GM21381 (cell line): ENCODE results near the gene ST7L.

Experiments
- ATAC-seq: cut with Tn5 transposase; IDR thresholded peaks from one replicate; pipeline ENCODE4 v1.9.1; 2021; ENCODE audit warnings: mild to moderate bottlenecking, moderate library complexity; ENCODE audit not compliant: unreplicated experiment

Gene ST7L

DNA sequence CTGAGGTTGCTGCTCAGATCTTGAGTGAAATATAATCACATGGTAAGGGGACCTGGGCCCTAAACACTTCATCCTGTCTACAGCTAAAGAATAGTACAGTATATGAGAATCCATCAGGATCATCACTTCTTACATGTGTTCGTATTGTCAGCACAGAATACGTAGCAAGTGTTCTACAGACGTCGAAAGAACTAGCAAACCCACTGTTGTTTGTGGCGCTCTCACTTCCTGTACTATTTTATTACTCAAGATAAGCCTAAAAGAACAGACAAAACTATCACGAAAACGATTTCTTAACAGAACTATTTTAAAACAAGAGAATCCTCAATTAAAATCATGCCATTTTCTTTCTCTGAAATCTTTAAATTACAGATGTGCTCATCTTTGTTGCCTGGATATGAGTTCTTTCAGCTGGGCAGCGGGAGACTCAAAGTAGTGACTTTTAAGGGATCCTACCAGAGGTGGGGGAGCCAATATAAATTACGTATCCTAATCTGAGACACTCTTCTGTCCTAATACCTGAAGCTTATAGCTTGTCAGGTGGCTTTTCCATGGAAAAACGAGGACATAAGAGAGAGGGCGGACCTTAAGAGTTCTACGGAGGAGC lies 724 bp downstream of the ST7L start:
- peak; percentile 30 for ATAC-seq

DNA sequence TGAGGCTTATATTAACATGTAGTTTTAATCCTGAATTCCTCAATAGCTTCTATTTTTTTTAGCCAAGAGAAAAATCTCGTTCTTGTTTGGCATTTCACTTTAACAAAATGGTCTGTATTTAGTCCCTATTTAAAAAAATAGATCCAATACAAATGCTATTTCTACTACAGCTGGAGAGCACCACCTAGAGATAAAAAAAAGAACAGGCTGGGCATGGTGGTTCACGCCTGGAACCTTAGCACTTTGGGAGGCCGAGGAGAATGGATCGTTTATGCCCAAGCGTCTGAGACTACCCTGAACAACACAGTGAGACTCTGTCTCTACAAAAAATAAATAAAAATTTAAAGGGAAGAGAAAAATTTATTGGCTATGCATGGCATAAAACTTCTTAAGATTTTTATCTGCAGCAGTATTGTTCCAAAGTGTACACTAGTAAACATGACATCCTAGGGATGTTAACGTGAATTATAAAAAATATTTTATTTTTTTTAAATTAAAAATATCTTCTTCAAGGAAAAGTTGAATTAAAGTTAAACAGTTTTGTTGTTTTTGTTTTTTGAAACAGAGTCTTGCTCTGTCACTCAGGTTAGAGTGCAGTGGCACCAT lies 4.4 kb downstream of the ST7L start:
- ATAC-seq: no peak

DNA sequence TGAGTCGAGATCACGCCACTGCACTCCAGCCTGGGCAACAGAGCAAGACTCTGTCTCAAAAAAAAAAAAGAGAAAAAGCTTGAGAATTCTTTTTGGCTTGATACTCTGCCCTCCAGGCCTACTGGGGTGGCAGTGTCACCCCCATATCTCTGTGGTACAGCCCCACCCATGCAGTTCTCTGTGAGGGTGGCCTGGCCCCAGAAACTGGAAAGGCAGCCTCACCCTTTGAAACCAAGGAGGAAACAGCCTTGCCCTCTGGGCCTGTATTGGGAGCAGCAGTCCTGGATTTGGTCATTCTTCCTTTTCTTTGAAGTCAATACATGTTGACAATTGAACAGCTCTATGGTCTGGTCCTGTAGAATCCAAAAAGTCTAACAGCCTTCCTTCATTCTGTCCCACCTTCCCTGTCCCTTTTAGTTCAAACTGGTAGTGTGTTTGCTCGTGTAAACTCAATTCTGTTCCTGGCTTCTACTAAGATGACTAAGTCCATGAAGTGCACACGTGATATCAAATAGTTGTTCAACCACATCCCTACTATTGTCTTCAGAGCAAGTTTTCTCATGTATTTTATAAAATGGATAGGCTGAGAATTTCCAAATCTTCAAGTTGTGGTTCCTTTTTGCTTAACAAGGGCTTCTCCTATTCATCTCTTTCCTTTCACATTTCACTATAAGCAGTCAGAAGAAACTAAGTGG lies 13.2 kb downstream of the ST7L start:
- ATAC-seq: no peak

- ATAC-seq: no peak
Measured at GRCh38 chr1:112603541-112603940, 15.4 kb downstream of the ST7L start.

- ATAC-seq: no peak
Measured at GRCh38 chr1:112603012-112603411, 15.9 kb downstream of the ST7L start.

- no peak for ATAC-seq
Measured at GRCh38 chr1:112599477-112599876, 19.5 kb downstream of the ST7L start.

DNA sequence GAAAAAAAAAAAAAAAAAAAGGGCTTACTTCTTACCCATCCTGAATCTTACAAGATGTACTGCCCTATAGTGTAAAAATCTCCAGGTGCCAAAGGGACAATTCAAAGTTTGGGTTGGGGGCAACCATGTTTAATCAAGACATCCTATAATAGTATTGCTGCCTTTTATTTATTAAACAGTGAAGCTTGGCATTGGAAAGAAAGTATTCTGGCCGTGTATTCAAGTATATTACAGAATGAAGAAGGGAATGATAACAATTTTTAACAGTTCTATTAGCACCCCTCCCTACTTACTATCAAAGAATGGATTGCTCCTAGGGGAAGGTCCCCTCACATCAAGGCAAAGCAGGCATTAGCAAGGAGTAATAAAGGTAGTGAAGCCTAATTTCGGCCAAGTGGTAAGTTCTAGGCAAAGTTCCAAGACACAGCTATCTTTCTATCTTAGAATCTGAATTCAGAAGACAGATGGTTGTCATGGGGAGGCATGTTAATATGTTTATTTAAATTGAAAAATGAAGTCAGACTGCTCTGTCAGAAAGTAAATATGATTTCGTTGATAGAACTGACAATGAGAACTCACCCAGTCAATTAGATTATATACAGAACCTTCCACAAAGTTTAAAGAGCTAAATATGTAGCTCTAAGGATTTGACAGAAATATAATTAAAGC lies 24.6 kb downstream of the ST7L start:
- no peak for ATAC-seq

DNA sequence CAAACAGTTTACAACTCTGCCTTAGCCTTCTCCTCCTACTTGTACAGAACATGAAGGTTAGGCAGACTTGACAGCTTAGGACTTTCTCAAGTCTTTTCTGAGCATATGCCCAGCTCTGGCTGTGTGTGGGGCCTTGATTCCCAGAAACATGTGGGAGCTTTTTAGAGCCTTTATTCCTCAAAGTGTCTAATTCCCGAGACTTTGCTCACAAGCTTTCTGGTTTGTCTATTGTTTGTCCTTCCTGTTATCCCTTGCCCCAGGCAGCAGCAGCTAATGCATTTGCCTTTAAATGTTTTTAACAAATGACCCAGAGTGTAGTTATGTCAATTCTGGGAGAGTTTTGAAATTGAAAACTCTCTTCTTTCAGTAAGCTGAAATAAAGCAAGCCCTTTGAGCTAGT lies 29.2 kb downstream of the ST7L start:
- ATAC-seq: no peak

GRCh38 chr1:112583366-112583765 lies 35.6 kb downstream of the ST7L start:
- ATAC-seq: no peak

DNA sequence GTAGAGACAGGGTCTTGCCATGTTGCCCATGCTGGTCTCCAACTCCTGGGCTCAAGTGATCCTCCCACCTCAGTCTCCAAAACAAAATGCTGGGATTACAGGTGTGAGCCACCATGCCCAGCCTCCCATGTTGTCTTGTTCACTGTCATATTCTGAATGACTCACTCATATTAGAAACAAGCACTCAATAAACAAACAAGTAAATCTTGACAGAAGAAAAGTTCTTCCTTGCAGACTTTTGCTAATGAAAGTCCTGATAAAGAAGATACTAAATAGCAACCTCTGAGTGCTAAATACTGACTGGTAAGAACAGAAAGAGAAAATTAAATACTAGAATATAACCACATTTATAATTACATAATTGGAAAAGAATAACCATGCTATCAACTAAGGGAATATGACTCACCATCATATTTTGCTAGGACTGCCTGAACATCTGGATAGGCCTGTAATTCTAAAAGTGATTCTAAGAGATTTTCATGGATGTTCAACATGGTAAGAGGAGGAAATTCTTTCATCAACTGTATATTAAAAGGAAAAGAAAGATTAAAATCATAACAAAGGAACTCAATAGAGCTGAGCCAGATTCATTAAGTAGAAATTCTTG lies 37.3 kb downstream of the ST7L start:
- no peak for ATAC-seq

- ATAC-seq: no peak
Measured at GRCh38 chr1:112579801-112580510, 39.0 kb downstream of the ST7L start.

- no peak for ATAC-seq
Measured at GRCh38 chr1:112576240-112576639, 42.7 kb downstream of the ST7L start.

GRCh38 chr1:112575154-112575804 lies 43.7 kb downstream of the ST7L start:
- no peak for ATAC-seq

- no peak for ATAC-seq
Measured at GRCh38 chr1:112565800-112566199, 53.1 kb downstream of the ST7L start.

DNA sequence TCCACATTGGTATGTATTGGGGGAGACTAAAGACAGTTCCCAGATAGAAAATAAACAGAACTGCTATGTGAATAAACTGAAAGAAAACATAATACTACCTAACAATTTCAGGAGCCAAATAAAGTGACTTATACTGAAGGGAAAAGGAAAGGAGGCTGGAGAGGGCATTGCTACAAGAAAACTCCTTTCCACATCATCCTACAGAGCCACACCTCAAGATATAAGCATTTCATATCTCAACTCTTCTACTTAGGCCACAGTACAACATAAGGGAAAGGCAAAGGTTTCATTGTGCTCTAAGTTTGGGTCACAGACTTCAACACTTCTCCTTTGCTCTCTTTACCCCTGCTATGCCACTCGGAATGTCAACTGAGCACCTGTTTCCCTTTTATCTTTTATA lies 54.9 kb downstream of the ST7L start:
- no peak for ATAC-seq

DNA sequence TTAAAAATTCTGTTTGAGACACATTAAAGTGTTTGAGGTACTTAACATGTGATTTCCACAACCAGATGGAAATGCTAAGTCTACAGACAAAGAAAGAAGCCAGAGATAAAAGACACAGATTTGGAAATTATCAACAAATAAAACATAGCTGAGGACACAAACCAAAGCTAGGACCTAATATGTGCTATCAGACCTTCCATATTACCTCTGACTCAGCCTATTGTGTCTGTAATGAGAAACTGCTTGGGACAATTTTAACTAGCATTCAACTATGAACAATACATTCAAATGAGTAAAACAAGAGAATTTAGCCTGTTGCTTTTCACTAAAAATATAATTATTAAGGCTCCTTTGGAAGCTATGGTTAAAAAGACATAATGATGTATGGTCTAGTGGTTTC lies 55.6 kb downstream of the ST7L start:
- ATAC-seq: no peak

DNA sequence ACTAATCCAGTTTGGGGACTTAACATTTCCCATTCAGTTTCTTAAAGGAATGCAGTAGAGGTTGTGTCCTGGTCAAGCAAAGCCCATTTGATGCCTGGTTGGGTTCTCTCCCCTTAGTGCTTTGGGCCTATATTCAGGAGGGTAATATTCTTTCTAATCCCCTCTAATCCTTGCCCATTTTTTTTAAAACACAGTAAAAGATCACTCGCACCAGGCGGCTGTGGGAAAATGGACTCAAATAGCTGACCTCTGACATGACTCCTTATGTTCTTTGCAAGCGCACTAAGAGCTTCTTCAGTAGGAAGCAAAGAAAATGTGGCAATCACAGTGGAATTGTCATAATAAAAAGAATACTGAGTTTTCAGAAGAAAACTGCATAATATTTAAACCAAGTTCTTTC lies 60.3 kb downstream of the ST7L start:
- no peak for ATAC-seq

DNA sequence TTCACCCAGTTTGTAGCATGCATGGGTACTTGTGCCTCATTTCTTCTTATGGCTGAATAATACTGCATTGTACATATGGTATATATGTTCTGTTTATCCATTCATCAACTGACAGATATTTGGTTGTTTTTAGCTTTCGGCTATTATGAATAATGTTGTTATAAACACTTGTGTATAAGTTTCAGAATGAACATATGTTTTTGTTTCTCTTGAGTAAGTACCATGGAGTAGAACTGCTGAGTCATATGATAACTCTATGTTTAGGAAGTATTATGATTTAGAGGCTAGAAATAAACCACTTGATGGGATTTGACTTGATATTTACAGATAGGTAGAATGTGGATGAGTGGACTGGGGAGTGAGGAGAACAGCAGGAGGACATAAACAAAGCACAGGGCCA lies 61.6 kb downstream of the ST7L start:
- ATAC-seq: no peak

DNA sequence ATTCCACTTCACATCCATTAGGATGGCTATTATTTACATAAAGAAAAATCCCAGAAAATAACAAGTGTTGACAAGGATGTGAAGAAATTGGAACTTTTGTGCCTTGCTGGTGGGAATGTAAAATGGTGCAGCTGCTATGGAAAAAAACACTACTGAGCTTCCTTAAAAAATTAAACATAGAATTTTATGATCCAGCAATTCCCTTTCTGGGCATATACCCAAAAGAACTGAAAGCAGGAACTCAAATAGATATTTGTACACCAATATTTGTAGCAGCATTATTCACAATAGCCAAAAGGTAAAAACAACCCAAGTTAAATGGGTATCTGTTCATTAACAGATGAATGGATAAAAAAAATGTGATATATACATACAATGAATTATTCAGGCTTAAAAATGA lies 64.5 kb downstream of the ST7L start:
- ATAC-seq: no peak

- no peak for ATAC-seq
Measured at GRCh38 chr1:112549590-112549989, 69.4 kb downstream of the ST7L start.
